K562 (cell line): ENCODE results near the gene MEGF11. TPM values are rescaled to one million over a fixed set of nuclear protein-coding genes. Genes with fewer than 3 reads are reported as not detected.

Source experiments
- ARHGAP35 ChIP-seq: fragments of 450-650 bp; IDR thresholded peaks from 2 replicates; pipeline ENCODE4 v1.6.1; 2018; ENCODE audit not compliant: partially characterized antibody
- ATF7 ChIP-seq: fragments of 450-650 bp; IDR thresholded peaks from 2 replicates; pipeline ENCODE4 v1.7.1; 2014; ENCODE audit warnings: mild to moderate bottlenecking, moderate library complexity
- BRD9 ChIP-seq: fragments of 450-650 bp; IDR thresholded peaks from 2 replicates; pipeline ENCODE4 v1.6.1; 2018; ENCODE audit warnings: low read depth; ENCODE audit not compliant: partially characterized antibody
- CBX5 ChIP-seq: IDR thresholded peaks from 2 replicates; pipeline ENCODE4 v1.6.1; 2014; ENCODE audit warnings: low read depth, borderline replicate concordance
- COPS2 ChIP-seq: fragments of 450-650 bp; conservative IDR thresholded peaks from 2 replicates; pipeline ENCODE4 v1.6.1; 2016; ENCODE audit warnings: mild to moderate bottlenecking, moderate library complexity
- FIP1L1 ChIP-seq: fragments of 200-400 bp; formaldehyde crosslinking; IDR thresholded peaks from 2 replicates; pipeline ENCODE4 v1.6.1; 2018; ENCODE audit warnings: mild to moderate bottlenecking, low read depth, low read length; ENCODE audit not compliant: poor library complexity, severe bottlenecking
- HSF4 ChIP-seq: fragments of 250-450 bp; sonication (Bioruptor Pico); IDR thresholded peaks from 2 replicates; pipeline ENCODE4 v2.1.2; 2022; ENCODE audit warnings: mild to moderate bottlenecking, moderate library complexity, borderline replicate concordance
- KDM5B ChIP-seq: fragments of 200-600 bp; sonication (generic); IDR thresholded peaks from 2 replicates; pipeline ENCODE4 v1.6.1; 2012; ENCODE audit warnings: low read depth, mild to moderate bottlenecking, moderate library complexity, low read length, control low read depth, inconsistent platforms; ENCODE audit not compliant: insufficient replicate concordance
- KLF6 ChIP-seq: fragments of 250-450 bp; sonication (Bioruptor Pico); IDR thresholded peaks from 2 replicates; pipeline ENCODE4 v1.4.0; 2020; ENCODE audit warnings: mild to moderate bottlenecking, moderate library complexity, borderline replicate concordance
- PCBP2 ChIP-seq: fragments of 200-400 bp; formaldehyde crosslinking; IDR thresholded peaks from 2 replicates; pipeline ENCODE4 v1.6.1; 2018; ENCODE audit warnings: low read length, low read depth, mild to moderate bottlenecking, moderate library complexity; ENCODE audit not compliant: poor library complexity, severe bottlenecking
- RBM15 ChIP-seq: fragments of 200-400 bp; formaldehyde crosslinking; IDR thresholded peaks from 2 replicates; pipeline ENCODE4 v1.6.1; 2018; ENCODE audit warnings: mild to moderate bottlenecking, low read length, moderate library complexity; ENCODE audit not compliant: insufficient read depth
- RHOXF2B ChIP-seq: fragments of 250-450 bp; sonication (Bioruptor Pico); conservative IDR thresholded peaks from 2 replicates; pipeline ENCODE4 v1.5.1; 2021
- TAF1 ChIP-seq: IDR thresholded peaks from 2 replicates; pipeline ENCODE4 v1.6.1; 2011; ENCODE audit warnings: mild to moderate bottlenecking, low read length, moderate library complexity; ENCODE audit not compliant: insufficient read depth, control insufficient read depth, severe bottlenecking; ENCODE audit errors: extremely low read depth
- TAL1 ChIP-seq: fragments of 450-650 bp; IDR thresholded peaks from 2 replicates; pipeline ENCODE4 v1.6.1; 2016; ENCODE audit warnings: mild to moderate bottlenecking
- TFAM ChIP-seq: fragments of 250-450 bp; sonication (Bioruptor Pico); conservative IDR thresholded peaks from 2 replicates; pipeline ENCODE4 v1.5.0; 2021; ENCODE audit warnings: mild to moderate bottlenecking, moderate library complexity
- U2AF2 ChIP-seq: fragments of 200-400 bp; formaldehyde crosslinking; optimal IDR thresholded peaks from 2 replicates; pipeline ENCODE3; 2017; ENCODE audit warnings: low read depth, mild to moderate bottlenecking, low read length
- ZNF212 ChIP-seq: fragments of 450-650 bp; formaldehyde crosslinking; IDR thresholded peaks from 2 replicates; pipeline ENCODE4 v1.4.0; 2020; ENCODE audit warnings: mild to moderate bottlenecking
- ZNF644 ChIP-seq: fragments of 200-800 bp; sonication (Bioruptor generic); IDR thresholded peaks from 2 replicates; pipeline ENCODE4 v1.6.1; 2016; ENCODE audit warnings: low read depth, missing genetic modification characterization, missing compliant biosample characterization
- ZNF76 ChIP-seq: fragments of 250-450 bp; sonication (Bioruptor Pico); IDR thresholded peaks from 2 replicates; pipeline ENCODE4 v1.4.0; 2020; ENCODE audit warnings: mild to moderate bottlenecking, moderate library complexity, borderline replicate concordance
- polyA plus RNA-seq, 8 experiments: library from polyadenylated mRNA; depleted of rRNA in 4 of 8; stranded (reverse) in 5 of 8; unstranded in 3 of 8; fragments of >200 nt; fragmentation: Nextera tagmentation in 2 of 8; fragmentation: Illumina TruSeq in 1 of 8; extraction: Ambion mirVana in 2 of 8; extraction: Trizol in 1 of 8; gene quantifications; 2 replicates each; pipeline versions ENCODE4 v1.2.1 to v1.2.3, GENCODE V29; 2011 to 2014; ENCODE audit warnings: inconsistent platforms in 1 of 8, missing spikeins in 1 of 8
- total RNA-seq, 7 experiments: library from RNA; depleted of rRNA in 6 of 7; stranded (reverse); fragments of >200 nt in 6 of 7; fragmentation: Illumina TruSeq in 2 of 7; extraction: Trizol in 2 of 7; gene quantifications; 2 replicates each; pipeline versions ENCODE4 v1.2.1 to v1.2.3, GENCODE V29; 2011 to 2021; ENCODE audit warnings: low replicate concordance in 1 of 7
- TF ChIP-seq, protein P1 (sequence below): fragments of 250-450 bp; sonication (Bioruptor Pico); IDR thresholded peaks from 2 replicates; pipeline ENCODE4 v1.5.1; 2021; ENCODE audit warnings: mild to moderate bottlenecking
- TF ChIP-seq, protein P2 (sequence below), 2 experiments: fragments of 250-450 bp in 1 of 2; fragments of 450-650 bp in 1 of 2; sonication (Bioruptor Pico) in 1 of 2; IDR thresholded peaks; 2 replicates each; pipeline versions ENCODE4 v1.6.1 to v1.8.0; 2016 to 2021; ENCODE audit warnings: mild to moderate bottlenecking in 2 of 2, moderate library complexity in 2 of 2, missing compliant biosample characterization in 1 of 2, missing genetic modification characterization in 1 of 2
- TF ChIP-seq, protein P3 (sequence below): fragments of 450-650 bp; IDR thresholded peaks from 2 replicates; pipeline ENCODE4 v1.6.1; 2014; ENCODE audit warnings: low read depth, mild to moderate bottlenecking, moderate library complexity, borderline replicate concordance
- TF ChIP-seq, protein P4 (sequence below): sonication (generic); formaldehyde crosslinking; IDR thresholded peaks from 2 replicates; pipeline ENCODE4 v1.9.0; 2022; ENCODE audit warnings: mild to moderate bottlenecking, missing genetic modification reagents
- TF ChIP-seq, protein P5 (sequence below): fragments of 250-450 bp; sonication (Bioruptor Pico); IDR thresholded peaks from 2 replicates; pipeline ENCODE4 v1.8.0; 2022; ENCODE audit warnings: moderate library complexity, mild to moderate bottlenecking, inconsistent platforms

The MEGF11 gene
- total and polyA plus RNA-seq, 9 of the 15 experiments (the other 6 are each of a cell fraction or from before 2014, with no cell fraction given): 0.06 to 0.23 (median 0.20) TPM; not detected in 6

DNA sequence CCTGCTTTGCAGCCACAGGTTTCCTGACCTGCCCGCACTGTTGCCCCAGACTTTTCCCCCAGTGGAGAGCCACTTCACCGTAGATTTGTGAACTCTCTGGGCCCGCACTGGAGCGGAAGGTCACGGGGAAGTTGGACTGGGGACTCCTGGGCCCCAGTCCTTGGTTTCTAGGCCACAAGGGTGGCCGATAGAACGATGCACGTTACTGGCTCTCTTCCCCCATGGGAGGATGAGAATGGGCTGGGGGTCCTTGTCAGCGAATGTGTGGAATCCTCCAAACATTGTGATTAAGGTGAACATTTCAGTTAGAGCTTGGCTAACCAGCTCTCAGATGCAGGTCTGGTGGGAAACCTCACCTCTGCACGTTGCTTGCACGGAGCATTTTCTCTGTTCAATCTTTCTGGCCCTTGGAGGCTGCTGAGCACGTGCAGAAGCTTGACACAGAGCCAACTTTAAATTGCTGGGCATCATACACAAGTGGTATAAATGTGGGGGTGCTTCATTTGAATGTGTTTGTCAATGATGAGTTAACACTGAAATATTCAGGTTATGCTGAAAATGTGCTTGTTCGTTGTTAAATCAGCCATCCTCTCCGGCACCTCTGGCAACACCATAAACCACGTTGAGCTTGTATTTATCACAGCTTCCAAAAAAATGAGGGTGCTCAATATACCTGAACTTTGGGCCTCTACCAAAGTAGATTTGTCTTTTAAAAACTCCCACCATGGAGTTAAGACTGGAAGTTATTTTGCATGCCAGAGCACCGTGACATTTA, 40.8 kb upstream of the MEGF11 start (continued):
- TF ChIP-seq, protein P1, sequence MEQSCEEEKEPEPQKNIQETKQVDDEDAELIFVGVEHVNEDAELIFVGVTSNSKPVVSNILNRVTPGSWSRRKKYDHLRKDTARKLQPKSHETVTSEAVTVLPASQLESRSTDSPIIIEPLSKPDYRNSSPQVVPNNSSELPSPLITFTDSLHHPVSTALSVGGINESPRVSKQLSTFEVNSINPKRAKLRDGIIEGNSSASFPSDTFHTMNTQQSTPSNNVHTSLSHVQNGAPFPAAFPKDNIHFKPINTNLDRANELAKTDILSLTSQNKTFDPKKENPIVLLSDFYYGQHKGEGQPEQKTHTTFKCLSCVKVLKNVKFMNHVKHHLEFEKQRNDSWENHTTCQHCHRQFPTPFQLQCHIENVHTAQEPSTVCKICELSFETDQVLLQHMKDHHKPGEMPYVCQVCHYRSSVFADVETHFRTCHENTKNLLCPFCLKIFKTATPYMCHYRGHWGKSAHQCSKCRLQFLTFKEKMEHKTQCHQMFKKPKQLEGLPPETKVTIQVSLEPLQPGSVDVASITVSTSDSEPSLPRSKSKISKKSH: no peak
- TF ChIP-seq ATF7 (no peak), TFAM (CRISPR knock-in tag) (no peak), TAL1 (no peak), ARHGAP35 (no peak), PCBP2 (no peak), RBM15 (no peak), FIP1L1 (no peak), ZNF212 (CRISPR knock-in tag) (no peak), HSF4 (CRISPR knock-in tag) (no peak), COPS2 (no peak), ZNF644 (tag) (no peak), CBX5 (no peak), U2AF2 (no peak), KLF6 (CRISPR knock-in tag) (no peak), ZNF76 (CRISPR knock-in tag) (no peak), BRD9 (no peak), TAF1 (no peak), KDM5B (peak; percentile 53), RHOXF2B (CRISPR knock-in tag) (no peak)
- TF ChIP-seq, protein P2, sequence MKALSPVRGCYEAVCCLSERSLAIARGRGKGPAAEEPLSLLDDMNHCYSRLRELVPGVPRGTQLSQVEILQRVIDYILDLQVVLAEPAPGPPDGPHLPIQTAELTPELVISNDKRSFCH (CRISPR knock-in tag; IDR thresholded peaks at IDR 0.05): no peak
- TF ChIP-seq, protein P2 (tag; IDR thresholded peaks at IDR 0.05): 0 out of 2 replicates have a peak, but pooled peaks have one; percentile 16
- TF ChIP-seq, protein P3, sequence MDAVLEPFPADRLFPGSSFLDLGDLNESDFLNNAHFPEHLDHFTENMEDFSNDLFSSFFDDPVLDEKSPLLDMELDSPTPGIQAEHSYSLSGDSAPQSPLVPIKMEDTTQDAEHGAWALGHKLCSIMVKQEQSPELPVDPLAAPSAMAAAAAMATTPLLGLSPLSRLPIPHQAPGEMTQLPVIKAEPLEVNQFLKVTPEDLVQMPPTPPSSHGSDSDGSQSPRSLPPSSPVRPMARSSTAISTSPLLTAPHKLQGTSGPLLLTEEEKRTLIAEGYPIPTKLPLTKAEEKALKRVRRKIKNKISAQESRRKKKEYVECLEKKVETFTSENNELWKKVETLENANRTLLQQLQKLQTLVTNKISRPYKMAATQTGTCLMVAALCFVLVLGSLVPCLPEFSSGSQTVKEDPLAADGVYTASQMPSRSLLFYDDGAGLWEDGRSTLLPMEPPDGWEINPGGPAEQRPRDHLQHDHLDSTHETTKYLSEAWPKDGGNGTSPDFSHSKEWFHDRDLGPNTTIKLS: no peak
- TF ChIP-seq, protein P4, sequence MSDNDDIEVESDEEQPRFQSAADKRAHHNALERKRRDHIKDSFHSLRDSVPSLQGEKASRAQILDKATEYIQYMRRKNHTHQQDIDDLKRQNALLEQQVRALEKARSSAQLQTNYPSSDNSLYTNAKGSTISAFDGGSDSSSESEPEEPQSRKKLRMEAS: no peak
- TF ChIP-seq, protein P5, sequence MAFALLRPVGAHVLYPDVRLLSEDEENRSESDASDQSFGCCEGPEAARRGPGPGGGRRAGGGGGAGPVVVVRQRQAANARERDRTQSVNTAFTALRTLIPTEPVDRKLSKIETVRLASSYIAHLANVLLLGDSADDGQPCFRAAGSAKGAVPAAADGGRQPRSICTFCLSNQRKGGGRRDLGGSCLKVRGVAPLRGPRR (CRISPR knock-in tag): no peak
